LNCaP clone FGC (cell line): ENCODE measurements around the gene KCNK15.

Source experiments
- DNase-seq: peaks from one replicate; pipeline ENCODE4 v3.0.0-alpha.2; 2011; ENCODE audit warnings: low read depth
- H3K4me3 ChIP-seq: 2 replicates; pipeline ENCODE4 v1.5.1; 2011; ENCODE audit warnings: mild to moderate bottlenecking, low read depth, low read length, control low read depth
- TF ChIP-seq, protein P1 (sequence below): IDR thresholded peaks from 2 replicates; pipeline ENCODE4 v1.5.1; 2012; ENCODE audit warnings: mild to moderate bottlenecking; ENCODE audit not compliant: control insufficient read depth, insufficient read depth; ENCODE audit errors: extremely low read depth

Gene KCNK15

DNA sequence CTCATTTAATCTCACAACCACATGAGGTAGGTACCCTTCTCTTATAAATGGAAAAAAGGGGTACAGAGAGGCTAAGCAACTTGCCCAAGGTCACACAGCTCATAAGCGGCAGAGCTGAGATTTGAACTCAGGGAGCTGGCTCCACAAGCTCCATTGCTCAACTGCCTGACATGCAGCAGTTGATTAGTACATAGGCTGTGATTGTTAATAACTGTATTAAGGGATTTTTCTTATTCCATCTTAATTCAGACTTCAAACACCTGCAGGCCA lies 23.9 kb upstream of the KCNK15 start:
- no peak overlapping the region for H3K4me3 ChIP-seq
- TF ChIP-seq, protein P1, sequence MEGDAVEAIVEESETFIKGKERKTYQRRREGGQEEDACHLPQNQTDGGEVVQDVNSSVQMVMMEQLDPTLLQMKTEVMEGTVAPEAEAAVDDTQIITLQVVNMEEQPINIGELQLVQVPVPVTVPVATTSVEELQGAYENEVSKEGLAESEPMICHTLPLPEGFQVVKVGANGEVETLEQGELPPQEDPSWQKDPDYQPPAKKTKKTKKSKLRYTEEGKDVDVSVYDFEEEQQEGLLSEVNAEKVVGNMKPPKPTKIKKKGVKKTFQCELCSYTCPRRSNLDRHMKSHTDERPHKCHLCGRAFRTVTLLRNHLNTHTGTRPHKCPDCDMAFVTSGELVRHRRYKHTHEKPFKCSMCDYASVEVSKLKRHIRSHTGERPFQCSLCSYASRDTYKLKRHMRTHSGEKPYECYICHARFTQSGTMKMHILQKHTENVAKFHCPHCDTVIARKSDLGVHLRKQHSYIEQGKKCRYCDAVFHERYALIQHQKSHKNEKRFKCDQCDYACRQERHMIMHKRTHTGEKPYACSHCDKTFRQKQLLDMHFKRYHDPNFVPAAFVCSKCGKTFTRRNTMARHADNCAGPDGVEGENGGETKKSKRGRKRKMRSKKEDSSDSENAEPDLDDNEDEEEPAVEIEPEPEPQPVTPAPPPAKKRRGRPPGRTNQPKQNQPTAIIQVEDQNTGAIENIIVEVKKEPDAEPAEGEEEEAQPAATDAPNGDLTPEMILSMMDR = no peak

DNA sequence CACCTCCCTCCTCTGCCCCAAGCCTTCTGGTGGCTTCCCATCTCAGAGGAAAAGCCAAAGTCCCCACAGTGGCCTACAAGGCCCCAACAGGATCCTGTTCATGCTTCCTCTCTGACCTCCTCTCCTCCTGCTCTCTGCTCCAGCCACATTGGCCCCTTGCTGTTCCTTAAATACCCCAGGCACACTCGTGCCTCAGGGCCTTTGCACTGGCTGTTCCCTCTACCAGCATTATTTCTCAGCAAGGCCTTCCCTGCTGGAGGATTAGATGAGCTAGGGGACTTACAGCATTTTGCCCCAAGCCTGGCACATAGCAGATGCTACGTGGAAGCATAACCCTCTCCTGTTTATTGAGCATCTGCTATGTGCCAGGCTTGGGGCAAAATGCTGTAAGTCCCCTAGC lies 22.7 kb upstream of the KCNK15 start:
- no peak for DNase-seq
- no peak overlapping the region for H3K4me3 ChIP-seq

More for the DNA sequence above, 23.9 kb upstream of the KCNK15 start:
- DNase-seq = no peak

DNA sequence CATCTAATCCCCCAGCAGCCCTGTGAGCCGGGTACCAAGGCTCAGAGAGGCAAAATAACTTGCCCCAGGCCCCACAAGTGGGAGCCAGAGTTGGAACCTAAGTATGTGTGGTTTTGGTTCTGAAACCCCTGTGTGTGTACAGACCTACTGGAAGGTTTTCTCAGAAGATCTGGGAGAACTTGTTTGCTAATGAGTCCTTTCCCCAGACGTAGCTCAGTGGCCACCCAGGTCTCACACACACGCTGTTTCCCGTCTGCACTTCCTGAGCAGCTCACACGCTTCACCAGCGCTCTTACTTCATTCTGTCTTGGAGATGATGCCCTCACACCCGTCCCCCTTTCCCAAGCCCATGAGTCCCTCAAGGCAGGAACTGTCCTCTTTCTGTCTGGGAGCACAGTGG lies 22.3 kb upstream of the KCNK15 start:
- TF ChIP-seq, protein P1 = no peak
- no peak overlapping the region for H3K4me3 ChIP-seq
- DNase-seq = no peak

More for the DNA sequence above, 22.7 kb upstream of the KCNK15 start:
- TF ChIP-seq, protein P1 = no peak

DNA sequence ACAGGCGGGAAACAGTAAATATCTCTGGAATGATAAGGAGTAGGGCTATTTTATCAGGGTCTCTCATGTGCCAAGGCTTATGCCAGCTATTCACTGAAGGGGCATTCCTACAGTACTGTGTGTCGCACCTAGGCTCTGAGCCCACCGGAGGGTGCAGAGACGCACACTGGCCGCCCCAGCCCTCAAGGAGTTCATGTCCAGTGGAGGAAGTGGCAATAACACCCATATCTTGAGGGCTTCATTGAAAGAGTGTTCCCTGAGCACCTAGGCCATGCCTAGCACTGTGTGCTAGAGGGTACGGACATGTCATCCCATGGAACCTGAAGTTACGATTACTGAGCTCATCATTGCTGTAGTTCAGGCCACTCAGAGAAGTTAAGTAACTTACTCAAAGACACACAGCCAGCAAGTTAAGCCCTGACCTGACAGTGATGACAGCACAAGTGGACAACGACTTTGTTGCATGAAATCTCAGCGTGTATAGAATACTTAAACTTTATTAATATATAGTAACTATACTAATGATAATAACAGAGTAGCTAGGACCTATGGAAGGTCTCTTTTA lies 21.8 kb upstream of the KCNK15 start:
- no peak overlapping the region for H3K4me3 ChIP-seq
- DNase-seq = no peak
- TF ChIP-seq, protein P1 = no peak

DNA sequence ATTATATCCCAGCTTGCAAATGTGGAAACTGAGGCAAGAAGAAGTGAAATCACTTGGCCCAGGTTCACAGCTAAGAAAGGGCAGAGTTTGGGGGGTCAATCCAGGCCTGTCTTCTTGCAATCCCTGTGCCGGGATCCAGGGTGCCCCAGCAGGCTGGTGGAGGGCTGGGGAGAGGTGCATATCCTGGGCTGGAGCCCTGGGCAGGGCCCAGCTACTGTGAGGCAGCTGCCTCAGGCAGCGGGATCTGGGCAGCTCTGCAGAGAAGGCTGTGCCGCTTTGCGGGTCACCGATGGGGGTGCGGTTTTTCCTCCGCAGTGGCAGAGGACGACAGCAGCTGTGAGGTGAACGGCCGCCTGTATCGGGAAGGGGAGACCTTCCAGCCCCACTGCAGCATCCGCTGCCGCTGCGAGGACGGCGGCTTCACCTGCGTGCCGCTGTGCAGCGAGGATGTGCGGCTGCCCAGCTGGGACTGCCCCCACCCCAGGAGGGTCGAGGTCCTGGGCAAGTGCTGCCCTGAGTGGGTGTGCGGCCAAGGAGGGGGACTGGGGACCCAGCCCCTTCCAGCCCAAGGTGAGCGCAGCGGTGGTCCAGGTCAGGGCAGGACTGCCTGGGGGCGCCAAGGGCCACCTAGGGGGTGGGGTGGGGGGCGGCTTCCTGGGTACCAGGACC lies 21.1 kb upstream of the KCNK15 start:
- no peak overlapping the region for H3K4me3 ChIP-seq
- TF ChIP-seq, protein P1 = no peak
- no peak for DNase-seq

DNA sequence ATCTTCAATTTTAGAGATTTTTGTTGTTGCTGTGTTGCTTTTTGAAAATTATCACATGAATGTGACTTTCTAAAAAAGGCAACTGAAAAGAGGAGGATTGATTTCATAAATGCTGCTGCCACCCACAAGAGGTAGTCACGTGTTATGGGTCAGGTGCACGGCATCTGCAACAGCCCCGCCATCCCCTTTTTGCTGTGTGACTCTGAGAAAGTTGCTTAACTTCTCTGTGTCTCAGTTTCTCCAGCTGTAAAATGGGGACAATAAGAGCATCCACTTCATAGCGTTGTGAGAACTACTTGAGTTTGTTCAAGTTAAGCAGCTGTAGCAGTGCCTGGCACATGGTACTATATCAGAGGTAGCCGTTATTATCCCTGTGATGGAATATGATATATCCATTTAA lies 19.8 kb upstream of the KCNK15 start:
- no peak for DNase-seq
- no peak overlapping the region for H3K4me3 ChIP-seq
- TF ChIP-seq, protein P1 = no peak

DNA sequence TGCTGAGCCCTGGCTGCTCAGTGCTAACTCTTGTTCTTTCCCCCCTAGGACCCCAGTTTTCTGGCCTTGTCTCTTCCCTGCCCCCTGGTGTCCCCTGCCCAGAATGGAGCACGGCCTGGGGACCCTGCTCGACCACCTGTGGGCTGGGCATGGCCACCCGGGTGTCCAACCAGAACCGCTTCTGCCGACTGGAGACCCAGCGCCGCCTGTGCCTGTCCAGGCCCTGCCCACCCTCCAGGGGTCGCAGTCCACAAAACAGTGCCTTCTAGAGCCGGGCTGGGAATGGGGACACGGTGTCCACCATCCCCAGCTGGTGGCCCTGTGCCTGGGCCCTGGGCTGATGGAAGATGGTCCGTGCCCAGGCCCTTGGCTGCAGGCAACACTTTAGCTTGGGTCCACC lies 18.6 kb upstream of the KCNK15 start:
- no peak for DNase-seq
- TF ChIP-seq, protein P1 = no peak
- H3K4me3 ChIP-seq = no peak overlapping the region
